SK-N-MC (cell line): ENCODE measurements around the gene PNLIPRP3.

Source experiments
- EZH2 ChIP-seq: fragments of 200-600 bp; sonication (generic); IDR thresholded peaks from one replicate; pipeline ENCODE4 v1.6.1; 2017; ENCODE audit warnings: antibody characterized with exemption
- FOXP2 ChIP-seq: optimal IDR thresholded peaks from 2 replicates; pipeline ENCODE3; 2011; ENCODE audit warnings: mild to moderate bottlenecking, moderate library complexity; ENCODE audit not compliant: insufficient read depth; ENCODE audit errors: extremely low read length, control extremely low read depth
- POLR2AphosphoS5 ChIP-seq: IDR thresholded peaks from 2 replicates; pipeline ENCODE4 v1.6.1; 2012; ENCODE audit warnings: mild to moderate bottlenecking, low read depth, low read length, borderline replicate concordance

- TF ChIP-seq EZH2, result no peak
- no peak for TF ChIP-seq POLR2AphosphoS5
- no peak for TF ChIP-seq FOXP2
These were observed 9.8 kb upstream of the PNLIPRP3 start for GRCh38 chr10:116417821-116418220.
